ENCODE results near the gene ERBIN. TPM values are rescaled to one million over a fixed set of nuclear protein-coding genes. Genes with fewer than 3 reads are reported as not detected.
"Not testable (repeated sequence)": the region's sequence is repeated elsewhere in the genome, so short reads cannot be mapped to it uniquely, and the experiment has no call there.

Gene ERBIN
- total RNA-seq, 1 donor = 233 TPM

GRCh38 chr5:65954200-65954599 lies 27.8 kb downstream of the ERBIN start:
- no peak for TF ChIP-seq CTCF (IDR thresholded peaks at IDR 0.05; ENCODE audit: insufficient read depth, low read depth, low read length)
- no peak overlapping the region for H3K4me3 ChIP-seq (ENCODE audit: low read depth, low read length)
- no peak for DNase-seq (ENCODE audit: low read depth)

- no peak overlapping the region for H3K4me3 ChIP-seq (ENCODE audit: low read depth, low read length)
Observed at GRCh38 chr5:65955746-65956145, 29.4 kb downstream of the ERBIN start.

GRCh38 chr5:65957703-65958102 lies 31.3 kb downstream of the ERBIN start:
- DNase-seq (ENCODE audit: low read depth); H3K4me3 ChIP-seq (ENCODE audit: low read depth, low read length): not testable (repeated sequence)

More at GRCh38 chr5:65955746-65956145, 29.4 kb downstream of the ERBIN start:
- DNase-seq (ENCODE audit: low read depth) = no peak
- TF ChIP-seq CTCF (IDR thresholded peaks at IDR 0.05; ENCODE audit: insufficient read depth, low read depth, low read length) = no peak

- H3K4me3 ChIP-seq (ENCODE audit: low read depth, low read length) = no peak overlapping the region
- TF ChIP-seq CTCF (IDR thresholded peaks at IDR 0.05; ENCODE audit: insufficient read depth, low read depth, low read length) = no peak
- DNase-seq (ENCODE audit: low read depth) = peak; percentile 55
Observed at GRCh38 chr5:65961633-65962032, 35.3 kb downstream of the ERBIN start.

- no peak for TF ChIP-seq CTCF (IDR thresholded peaks at IDR 0.05; ENCODE audit: insufficient read depth, low read depth, low read length)
- DNase-seq (ENCODE audit: low read depth) = no peak
- H3K4me3 ChIP-seq (ENCODE audit: low read depth, low read length) = no peak overlapping the region
Observed at GRCh38 chr5:65967288-65968066, 41.1 kb downstream of the ERBIN start.

- no peak overlapping the region for H3K4me3 ChIP-seq (ENCODE audit: low read depth, low read length)
- TF ChIP-seq CTCF (IDR thresholded peaks at IDR 0.05; ENCODE audit: insufficient read depth, low read depth, low read length) = no peak
- peak; percentile 28 for DNase-seq (ENCODE audit: low read depth)
Observed at GRCh38 chr5:65969539-65970393, 43.4 kb downstream of the ERBIN start.
